NCI-H774 (cell line): ENCODE results near the gene NR3C1.
"Not testable (repeated sequence)": the region's sequence is repeated elsewhere in the genome, so short reads cannot be mapped to it uniquely, and the experiment has no call there.

Experiments
- DNase-seq: peaks from one replicate; lab custom pipeline; 2025; lab: John Stamatoyannopoulos, UW

The NR3C1 gene

DNA sequence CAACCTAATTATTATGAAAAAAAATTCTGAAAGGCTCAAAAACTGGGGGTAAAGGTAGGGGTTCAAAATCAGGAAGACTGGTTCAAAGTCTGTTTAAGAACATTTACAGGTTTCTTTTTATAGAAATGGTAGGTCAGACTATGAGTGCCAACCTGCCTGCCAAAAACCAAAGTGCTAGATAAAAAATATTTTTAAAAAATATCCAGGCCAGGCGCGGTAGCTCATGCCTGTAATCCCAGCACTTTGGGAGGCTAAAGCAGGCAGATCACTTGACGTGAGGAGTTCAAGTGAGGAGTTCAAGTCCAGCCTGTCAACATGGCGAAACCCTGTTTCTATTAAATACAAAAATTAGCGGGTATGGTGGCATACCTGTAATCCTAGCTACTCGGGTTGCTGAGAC, 67.0 kb downstream of the NR3C1 start:
- DNase-seq = no peak

- no peak for DNase-seq
These were observed 68.6 kb downstream of the NR3C1 start for GRCh38 chr5:143334903-143335302.

GRCh38 chr5:143334380-143334779, 69.1 kb downstream of the NR3C1 start:
- not testable (repeated sequence) for DNase-seq

- no peak for DNase-seq
These were observed 71.5 kb downstream of the NR3C1 start for GRCh38 chr5:143331956-143332355.

GRCh38 chr5:143329843-143330242, 73.6 kb downstream of the NR3C1 start:
- DNase-seq = no peak

DNA sequence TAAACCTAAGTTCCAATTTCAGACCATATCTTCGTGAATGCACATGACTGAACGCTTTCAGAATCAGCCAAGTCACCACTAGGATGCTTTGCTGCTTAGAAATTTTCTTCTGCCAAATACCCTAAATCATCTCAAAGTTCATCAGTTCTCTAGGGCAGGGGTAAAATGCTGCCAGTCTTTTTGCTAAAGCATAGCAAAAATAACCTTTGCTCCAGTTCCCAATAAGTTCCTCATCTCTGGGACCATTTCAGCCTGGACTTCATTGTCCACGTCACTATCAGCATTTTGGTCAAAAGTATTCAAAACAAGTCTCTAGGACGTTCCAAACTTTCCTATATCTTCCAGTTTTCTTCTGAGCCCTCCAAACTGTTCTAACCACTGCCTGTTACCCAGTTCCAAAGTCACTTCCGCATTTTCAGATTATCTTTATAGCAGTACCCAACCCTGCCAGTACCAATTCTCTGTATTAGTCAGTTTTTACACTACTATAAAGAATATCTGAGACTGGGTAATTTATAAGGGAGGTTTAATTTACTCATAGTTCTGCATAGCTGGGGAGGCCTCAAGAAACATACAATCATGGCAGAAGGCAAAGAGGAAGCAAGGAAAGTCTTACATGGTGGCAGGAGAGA, 74.8 kb downstream of the NR3C1 start:
- no peak for DNase-seq

DNA sequence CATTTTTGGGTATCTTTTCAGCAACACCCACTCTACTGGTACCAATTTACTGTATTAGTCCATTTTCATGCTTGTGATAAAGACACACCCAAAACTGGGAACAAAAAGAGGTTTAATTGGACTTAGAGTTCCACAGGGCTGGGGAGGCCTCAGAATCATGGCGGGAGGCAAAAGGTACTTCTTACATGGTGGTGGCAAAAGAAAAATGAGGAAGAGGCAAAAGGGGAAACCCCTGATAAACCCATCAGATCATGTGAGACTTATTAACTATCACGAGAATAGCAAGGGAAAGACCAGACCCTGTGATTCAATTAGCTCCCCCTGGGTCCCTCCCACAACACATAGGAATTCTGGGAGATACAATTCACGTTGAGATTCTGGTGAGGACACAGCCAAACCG, 78.4 kb downstream of the NR3C1 start:
- DNase-seq = not testable (repeated sequence)

DNA sequence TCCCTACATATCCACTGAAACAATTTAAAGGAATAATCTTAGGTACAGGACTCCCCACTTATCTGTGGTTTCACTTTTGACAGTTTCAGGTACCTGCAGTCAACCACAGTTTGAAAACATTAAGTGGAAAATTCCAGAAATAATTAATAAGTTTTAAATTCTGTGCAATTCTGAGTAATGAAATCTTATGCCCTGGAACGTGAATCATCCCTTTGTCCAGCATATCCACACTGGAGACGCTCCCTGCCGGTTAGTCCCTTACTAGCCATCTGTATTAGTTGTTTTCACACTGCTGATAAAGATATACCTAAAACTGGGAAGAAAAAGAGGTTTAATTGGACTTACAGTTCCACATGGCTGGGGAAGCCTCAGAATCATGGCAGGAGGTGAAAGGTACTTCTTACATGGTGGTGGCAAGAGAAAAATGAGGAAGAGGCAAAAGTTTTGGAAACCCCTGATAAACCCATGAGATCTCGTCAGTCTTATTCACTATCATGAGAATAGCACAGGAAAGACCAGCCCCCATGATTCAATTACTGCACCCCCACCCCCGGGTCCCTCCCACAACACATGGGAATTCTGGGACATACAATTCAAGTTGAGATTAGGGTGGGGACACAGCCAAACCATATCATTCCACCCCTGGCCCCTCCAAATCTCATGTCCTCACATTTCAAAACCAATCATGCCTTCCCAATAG, 80.4 kb downstream of the NR3C1 start:
- DNase-seq = not testable (repeated sequence)

DNA sequence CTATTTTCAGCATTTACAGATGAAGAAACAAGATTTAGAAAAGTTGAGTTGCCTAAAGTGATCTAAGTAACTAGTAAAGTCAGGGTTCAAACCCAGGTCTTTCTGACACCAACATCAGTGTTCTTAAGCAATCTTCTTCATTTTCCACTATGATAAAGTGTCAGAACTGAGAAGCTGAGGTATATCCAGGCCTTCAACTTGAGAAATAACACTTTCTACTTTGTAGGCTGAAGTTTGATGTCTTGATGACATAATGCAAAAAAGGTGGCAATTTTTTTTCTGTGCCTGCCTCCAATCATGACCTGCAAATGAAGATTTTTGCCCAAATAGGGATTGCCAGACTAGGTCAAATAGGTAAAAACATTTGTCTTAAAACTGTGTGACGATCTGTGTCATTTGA, 81.3 kb downstream of the NR3C1 start:
- no peak for DNase-seq

DNA sequence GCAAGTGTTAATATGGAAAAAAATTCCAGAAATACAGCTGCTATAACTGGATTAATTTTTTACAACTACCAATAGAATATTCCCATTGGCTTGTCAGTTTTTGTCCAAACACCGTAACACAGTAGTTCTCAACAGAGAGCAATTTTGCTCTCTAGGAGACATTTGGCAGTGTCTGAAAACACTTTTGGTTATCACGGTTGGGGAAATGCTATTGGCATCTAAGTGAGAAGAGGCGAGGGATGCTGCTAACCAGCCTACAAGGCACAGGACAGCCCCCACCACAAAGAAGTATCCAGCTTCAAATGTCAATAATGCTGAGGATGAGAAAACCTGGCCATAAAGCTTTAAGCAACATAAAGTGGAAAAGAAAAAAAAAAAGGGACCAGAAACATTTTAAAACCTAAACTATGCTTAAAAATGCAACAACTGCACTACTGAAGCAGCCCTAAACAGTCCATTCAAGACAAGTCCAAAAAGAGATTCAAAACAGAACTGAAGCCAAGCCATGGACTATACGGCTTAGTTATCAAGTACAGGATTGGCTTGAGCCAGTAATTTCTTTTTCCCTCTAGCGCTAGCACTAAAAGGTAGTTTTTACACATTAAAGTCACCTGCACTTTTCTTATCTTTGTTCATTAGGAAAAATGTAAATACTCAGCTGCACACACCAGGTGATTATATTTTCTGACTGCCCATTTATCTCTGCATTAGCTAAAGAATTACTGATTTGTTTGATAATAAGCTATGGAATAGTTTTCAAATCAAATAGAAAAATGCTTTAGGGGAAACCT, 83.9 kb downstream of the NR3C1 start:
- no peak for DNase-seq

GRCh38 chr5:143318833-143319232, 84.7 kb downstream of the NR3C1 start:
- DNase-seq = no peak

GRCh38 chr5:143318270-143318669, 85.2 kb downstream of the NR3C1 start:
- DNase-seq = no peak

GRCh38 chr5:143316844-143317631, 86.4 kb downstream of the NR3C1 start:
- DNase-seq = no peak

DNA sequence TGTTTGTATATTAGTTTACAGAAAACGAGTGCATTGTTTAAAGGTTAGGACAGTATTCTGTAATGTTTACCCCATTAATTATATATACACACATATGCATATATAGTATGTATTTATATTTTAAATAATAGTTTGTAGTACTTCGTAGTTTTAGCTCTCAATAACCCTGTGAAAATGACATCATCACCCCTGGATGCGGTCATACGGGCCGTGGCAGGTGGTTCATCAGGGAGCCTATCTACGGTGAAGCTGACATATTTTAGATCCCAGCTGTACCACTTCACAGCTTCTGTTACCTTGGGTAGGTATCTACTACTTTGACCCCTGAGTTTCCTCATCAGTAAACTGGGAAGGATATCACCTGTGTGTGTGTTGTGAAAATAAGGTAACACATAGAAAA, 87.1 kb downstream of the NR3C1 start:
- DNase-seq = no peak

- no peak for DNase-seq
These were observed 87.6 kb downstream of the NR3C1 start for GRCh38 chr5:143315929-143316328.

DNA sequence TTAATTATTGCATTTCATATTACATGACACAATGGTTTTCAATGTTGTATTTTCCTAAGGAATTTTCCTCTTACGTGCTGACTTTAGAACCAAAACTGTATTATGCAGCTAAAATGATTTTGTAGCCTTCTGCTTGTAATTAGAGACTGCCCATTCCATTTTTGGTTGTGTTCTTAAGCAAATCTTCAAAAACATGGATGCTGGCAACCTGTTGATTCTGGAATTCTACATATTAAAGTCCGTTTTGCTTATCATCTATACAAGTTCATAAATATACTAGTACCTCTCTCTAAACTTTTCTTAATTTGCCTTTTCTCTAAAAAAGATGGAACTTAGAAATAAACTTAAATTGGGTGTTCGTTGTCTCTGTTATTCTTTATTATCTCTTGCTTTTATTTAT, 88.3 kb downstream of the NR3C1 start:
- DNase-seq = no peak

DNA sequence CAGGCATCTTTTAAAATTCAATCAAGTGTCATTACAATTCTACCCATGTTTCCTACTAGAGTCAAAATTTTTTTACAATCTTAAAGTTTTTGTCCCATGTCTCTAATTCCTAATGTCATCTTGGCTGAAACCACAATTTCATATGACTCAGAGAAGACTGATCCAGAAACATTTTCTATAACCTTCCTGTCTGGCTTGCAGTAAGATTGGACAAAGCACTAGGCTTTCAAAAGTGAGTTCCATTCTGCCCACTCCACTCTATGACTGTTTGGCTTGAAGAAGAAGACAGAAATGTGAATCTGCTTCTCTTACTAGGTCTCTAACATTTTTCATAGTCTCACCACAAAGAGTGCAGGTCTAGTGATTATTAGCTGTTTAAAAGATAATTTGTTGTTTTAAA, 88.8 kb downstream of the NR3C1 start:
- DNase-seq = no peak

DNA sequence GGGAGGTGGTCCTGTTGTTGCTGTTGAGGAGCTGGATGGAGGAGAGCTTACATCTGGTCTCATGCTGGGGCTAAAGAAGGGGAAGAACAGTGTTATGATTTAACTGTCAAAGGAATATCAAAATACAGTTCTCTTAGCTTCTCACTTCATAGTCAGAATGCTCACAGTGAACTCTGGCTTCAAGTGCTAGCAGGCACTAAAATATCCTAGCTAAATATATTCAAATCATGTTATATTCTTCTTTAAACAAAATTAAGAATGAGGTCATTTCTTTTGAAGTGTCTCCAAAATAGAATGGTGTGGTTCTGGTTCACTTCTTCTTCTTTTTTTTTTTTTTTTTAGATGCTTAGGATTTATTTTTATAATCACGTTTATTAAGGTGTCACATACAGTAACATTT, 89.4 kb downstream of the NR3C1 start:
- no peak for DNase-seq

DNA sequence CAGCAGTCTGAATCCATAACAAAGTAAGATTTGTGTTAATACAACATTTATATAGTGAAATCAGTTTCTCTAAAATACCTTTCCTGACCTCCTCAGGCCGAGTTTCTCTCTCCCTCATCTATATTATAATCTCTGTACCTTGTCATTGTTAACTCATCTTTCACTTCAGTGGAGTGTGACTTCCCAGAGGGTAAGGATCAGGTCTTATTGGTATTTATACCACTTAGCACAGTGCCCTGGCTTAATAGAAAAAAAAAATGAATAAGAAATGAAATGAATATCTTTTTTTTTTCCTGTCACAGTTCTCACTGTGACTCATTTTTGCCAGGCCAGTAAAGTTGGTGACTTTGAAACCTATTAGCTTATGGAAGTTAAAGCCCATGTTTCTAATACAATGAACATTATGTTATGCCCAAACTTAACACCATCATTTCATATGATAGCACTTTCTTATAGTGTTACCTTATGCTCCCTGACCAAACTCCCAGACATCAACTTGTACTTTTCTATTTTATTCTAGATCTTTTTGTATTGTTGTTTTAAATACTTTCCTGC, 90.1 kb downstream of the NR3C1 start:
- DNase-seq = no peak

DNA sequence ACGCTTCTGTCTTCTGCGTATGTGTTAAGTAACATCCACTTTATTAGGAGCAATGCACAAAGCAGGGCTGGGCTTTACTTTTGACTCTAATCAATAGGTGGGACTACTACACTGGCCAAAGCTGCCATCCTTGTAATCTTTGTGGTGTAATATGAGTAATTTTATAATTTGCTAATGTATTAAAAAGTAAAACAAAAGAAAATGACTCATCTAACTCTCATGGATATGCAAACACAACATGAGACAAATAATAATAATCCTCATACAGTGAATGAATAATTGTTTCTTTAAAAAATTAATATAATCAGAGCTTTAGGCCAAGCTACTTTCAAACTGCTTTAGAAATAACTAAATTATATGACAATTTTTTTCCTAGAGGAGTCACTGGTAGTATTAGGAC, 90.7 kb downstream of the NR3C1 start:
- no peak for DNase-seq

DNA sequence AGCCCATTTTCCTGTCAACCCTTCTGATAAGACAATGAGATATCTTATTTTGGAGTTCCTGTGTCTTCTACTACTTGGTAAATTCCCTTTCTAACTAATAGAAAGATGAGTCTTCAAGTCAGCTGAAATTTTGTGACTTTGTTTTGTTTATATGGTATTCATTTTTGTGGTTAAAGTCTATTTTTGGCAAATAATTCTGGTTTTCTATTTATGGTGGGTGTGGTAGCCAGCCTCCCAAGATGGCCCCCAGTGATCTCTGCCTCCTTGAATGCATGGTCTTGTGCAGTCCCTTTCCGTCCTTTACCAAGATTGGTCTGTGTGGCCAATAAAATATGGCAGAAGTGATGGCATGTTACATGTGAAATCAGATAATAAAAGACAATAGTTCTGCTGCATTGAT, 91.5 kb downstream of the NR3C1 start:
- DNase-seq = no peak

- DNase-seq = no peak
These were observed 92.1 kb downstream of the NR3C1 start for GRCh38 chr5:143311428-143311827.
